Duodenal mucosa (tissue), 2 donors: ENCODE results near the gene MCM3.

ENCODE experiments used
- H3K27ac ChIP-seq: one replicate; pipeline ENCODE4 v1.7.0; 2013; ENCODE audit warnings: low read depth, low read length
- H3K27me3 ChIP-seq, 2 donors: one replicate each; pipeline ENCODE4 v1.7.0; 2013; ENCODE audit warnings: low read length in 2 of 2, control low read depth in 1 of 2; ENCODE audit not compliant: insufficient read depth in 2 of 2, control insufficient read depth in 1 of 2
- H3K36me3 ChIP-seq, 2 donors: one replicate each; pipeline ENCODE4 v1.7.0; 2013; ENCODE audit warnings: low read length in 2 of 2, control low read depth in 1 of 2; ENCODE audit not compliant: insufficient read depth in 2 of 2, control insufficient read depth in 1 of 2
- H3K4me1 ChIP-seq, 2 donors: one replicate each; pipeline ENCODE4 v1.7.0; 2013; ENCODE audit warnings: low read length in 2 of 2, control low read depth in 1 of 2; ENCODE audit not compliant: insufficient read depth in 2 of 2, control insufficient read depth in 1 of 2
- H3K4me3 ChIP-seq, 2 donors: one replicate each; pipeline ENCODE4 v1.7.0; 2013; ENCODE audit warnings: low read length in 2 of 2, low read depth in 1 of 2
- H3K9ac ChIP-seq, 2 donors: one replicate each; pipeline ENCODE4 v1.7.0; 2013; ENCODE audit warnings: low read length in 2 of 2, low read depth in 1 of 2
- H3K9me3 ChIP-seq, 2 donors: one replicate each; pipeline ENCODE4 v1.7.0; 2013; ENCODE audit warnings: low read length in 2 of 2, control low read depth in 1 of 2; ENCODE audit not compliant: control insufficient read depth in 1 of 2

Gene MCM3

DNA sequence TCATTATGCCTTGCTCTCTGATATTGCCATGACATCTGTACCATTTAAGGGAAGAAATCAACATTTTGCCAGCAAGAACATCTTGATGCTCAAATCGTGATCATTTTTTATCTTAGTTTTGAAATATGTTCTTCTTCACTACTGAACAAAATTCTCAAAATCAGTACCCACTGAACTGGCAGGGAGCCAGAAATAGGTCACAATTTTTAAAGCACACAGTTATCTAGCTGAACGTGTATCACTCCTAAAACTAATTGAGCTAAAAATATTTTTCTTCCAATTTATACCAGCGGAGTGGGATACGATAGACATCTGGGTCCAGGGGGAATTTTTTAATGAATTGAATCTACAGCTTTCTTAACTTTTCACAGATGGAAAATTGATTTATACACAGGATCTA, 51.5 kb downstream of the MCM3 start:
- H3K9me3 ChIP-seq, result no peaks in the 10 kb centered on the region

DNA sequence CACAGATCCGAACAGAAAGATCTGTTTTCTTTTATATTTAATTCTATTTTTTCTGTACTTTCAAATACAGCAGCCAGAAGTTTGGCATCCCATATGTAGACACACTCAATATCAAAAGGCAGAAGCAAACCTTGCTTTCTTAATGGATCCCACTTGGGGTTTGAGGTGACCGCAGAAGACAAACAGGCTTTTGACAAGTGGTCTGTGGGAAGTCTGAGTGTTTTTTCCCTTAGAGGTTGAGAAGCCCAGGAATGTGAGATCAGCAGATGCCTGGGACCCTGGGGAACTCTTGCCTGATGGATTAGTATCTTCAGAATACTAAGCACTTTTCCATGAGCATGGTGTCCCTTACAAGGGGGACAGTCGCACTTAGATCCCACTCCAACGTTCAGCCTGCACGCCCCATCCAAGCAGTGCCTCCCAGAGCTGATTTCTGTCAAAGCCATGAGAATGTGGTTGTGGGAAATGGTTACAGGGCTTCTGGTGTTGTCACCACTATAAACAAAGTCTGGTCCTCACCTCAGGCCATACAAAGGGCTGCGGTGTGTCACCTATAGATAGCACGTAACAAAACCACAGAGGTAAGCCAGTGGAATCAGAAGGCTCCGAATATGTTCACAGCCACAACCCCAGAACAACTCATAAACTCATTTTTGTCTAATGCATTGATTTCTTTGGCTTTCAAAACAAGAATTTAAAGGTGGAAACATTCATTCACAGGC, 53.0 kb downstream of the MCM3 start:
- H3K9me3 ChIP-seq, result no peaks in the 10 kb centered on the region
- no peak overlapping the region for H3K4me3 ChIP-seq

More for the DNA sequence above, 51.5 kb downstream of the MCM3 start:
- H3K27ac ChIP-seq, result no peak overlapping the region
- peaks cover 0 to 2% of the 10 kb centered on the region in 2 donors for H3K27me3 ChIP-seq
- no peak overlapping the region for H3K4me3 ChIP-seq
- H3K36me3 ChIP-seq, result no peaks in the 10 kb centered on the region
- no peaks in the 10 kb centered on the region for H3K4me1 ChIP-seq
- no peak overlapping the region for H3K9ac ChIP-seq

DNA sequence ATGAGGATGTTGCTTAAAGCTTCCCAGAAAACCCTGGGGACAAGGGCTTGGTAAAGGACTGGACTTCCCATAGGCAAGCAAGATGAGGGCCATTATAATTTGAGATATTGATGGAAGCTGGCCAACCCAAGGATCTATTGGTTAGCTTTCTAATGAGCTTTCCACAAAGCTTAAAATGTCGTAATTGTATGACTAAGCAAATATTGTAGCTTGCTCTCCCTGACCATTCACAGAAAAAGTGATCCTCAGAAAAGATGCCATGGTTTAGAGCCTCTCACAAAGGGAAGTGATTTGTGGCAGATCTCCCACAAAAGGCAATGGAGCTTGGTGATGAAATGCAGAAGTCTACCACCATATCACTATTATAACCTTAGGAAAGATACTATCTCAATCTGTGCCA, 53.9 kb downstream of the MCM3 start:
- Histone ChIP-seq H3K4me1 (no peaks in the 10 kb centered on the region), H3K9ac (no peak overlapping the region), H3K27ac (no peak overlapping the region), H3K27me3 (peaks cover 0 to 2% of the 10 kb centered on the region in 2 donors), H3K4me3 (no peak overlapping the region), H3K36me3 (no peaks in the 10 kb centered on the region), H3K9me3 (no peaks in the 10 kb centered on the region)

More for the DNA sequence above, 53.0 kb downstream of the MCM3 start:
- H3K27ac ChIP-seq, result no peak overlapping the region
- no peaks in the 10 kb centered on the region for H3K36me3 ChIP-seq
- H3K4me1 ChIP-seq, result no peaks in the 10 kb centered on the region
- no peak overlapping the region for H3K9ac ChIP-seq
- H3K27me3 ChIP-seq, result peaks cover 0 to 2% of the 10 kb centered on the region in 2 donors

DNA sequence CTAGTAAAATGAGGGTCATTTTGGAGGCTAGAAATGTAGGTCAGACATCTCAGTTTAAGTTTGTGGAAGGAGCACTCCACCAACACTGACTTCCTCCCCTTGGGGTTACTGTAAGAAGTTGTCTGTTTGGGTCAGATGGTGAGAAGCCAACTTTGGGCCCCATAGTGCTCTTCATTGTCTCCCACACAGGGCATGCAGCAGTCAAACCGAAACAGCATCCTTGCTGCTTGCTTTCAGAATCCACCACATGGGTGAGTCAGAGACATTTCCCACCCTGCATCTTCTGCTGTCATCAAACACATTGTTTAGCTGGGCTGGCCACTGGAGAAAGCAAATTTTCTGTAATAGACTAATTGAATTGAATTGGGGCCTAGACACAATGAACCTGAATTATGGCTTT, 57.0 kb downstream of the MCM3 start:
- no peaks in the 10 kb centered on the region for H3K4me1 ChIP-seq
- H3K27ac ChIP-seq, result no peak overlapping the region
- no peak overlapping the region for H3K9ac ChIP-seq
- no peaks in the 10 kb centered on the region for H3K36me3 ChIP-seq
- peaks cover 0 to 4% of the 10 kb centered on the region in 2 donors for H3K27me3 ChIP-seq
- H3K4me3 ChIP-seq, result no peak overlapping the region
- H3K9me3 ChIP-seq, result no peaks in the 10 kb centered on the region

DNA sequence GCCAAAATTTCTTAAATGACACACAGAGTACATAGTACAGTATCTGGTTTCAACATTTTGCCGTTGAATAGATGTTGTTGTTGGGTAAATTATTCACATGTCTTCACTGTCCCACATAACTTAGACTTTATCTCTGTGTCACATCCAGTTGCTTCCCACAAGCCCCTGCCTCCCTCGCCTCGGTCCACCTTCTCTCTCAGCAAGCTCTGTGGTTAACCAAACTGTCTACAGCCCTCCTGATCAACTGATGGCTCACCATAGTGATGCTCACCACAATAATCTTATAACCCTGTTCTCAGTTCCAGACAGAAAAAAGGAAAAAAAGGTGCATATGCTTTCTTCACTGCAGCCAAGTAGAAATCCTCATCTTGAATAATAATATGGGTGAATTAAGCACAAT, 63.2 kb downstream of the MCM3 start:
- Histone ChIP-seq H3K27ac (no peak overlapping the region), H3K4me1 (no peaks in the 10 kb centered on the region), H3K9ac (no peak overlapping the region), H3K9me3 (no peaks in the 10 kb centered on the region), H3K36me3 (no peaks in the 10 kb centered on the region), H3K4me3 (no peak overlapping the region), H3K27me3 (peaks cover 0 to 4% of the 10 kb centered on the region in 2 donors)

DNA sequence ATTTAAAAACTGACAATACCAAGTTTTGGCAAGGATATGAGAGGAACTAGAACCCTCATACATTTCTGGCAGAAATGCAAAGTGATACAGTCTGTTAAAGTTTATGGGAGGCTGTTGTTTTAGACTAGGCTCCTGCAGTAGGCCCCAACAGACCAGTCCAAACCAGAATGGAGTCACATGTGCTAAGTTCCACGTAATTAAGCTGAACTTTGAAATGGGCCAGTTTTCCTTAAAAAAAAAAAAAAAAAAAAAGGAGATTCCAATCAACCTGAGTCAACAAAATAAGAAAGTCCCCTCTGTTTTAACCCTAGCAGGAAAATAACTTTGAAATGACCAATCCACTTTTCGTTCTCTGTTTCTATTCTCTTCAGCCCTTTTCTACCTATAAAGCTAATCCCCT, 66.8 kb downstream of the MCM3 start:
- Histone ChIP-seq H3K9me3 (no peaks in the 10 kb centered on the region), H3K9ac (no peak overlapping the region), H3K4me3 (no peak overlapping the region), H3K27ac (no peak overlapping the region), H3K36me3 (no peaks in the 10 kb centered on the region), H3K4me1 (no peaks in the 10 kb centered on the region), H3K27me3 (no peaks in the 10 kb centered on the region)

DNA sequence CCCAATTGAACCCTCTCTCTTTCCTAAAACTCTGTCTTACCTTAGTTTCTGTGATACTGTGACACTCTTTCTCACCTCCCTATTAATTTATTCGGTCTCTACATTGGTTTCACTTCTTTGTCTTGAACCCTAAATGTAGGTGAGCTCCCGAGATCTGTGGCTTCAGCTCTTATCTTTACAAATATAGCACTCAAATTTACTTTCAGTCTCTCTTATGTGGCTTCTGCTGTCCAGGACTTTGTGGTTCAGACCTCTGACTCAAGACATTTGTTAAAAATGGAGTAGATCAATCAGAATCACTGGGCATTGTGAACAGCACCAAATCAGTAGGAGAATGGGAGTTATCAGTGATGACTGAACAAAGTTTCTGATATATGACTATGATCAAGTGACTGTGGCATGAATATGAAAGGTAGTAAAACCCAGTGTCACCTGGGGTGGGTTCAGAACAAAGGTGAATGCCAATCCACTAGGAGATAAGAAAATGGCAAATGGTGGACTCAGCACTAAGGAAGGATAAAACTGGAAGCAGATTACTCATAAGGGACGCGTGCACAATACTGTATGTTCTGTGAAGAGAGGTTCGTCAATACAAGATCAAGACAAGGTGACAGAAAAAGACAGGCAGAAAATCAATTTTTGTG, 67.5 kb downstream of the MCM3 start:
- no peak overlapping the region for H3K27ac ChIP-seq
- H3K9ac ChIP-seq, result no peak overlapping the region
- H3K27me3 ChIP-seq, result no peaks in the 10 kb centered on the region
- no peaks in the 10 kb centered on the region for H3K4me1 ChIP-seq
- no peaks in the 10 kb centered on the region for H3K36me3 ChIP-seq
- H3K4me3 ChIP-seq, result no peak overlapping the region
- H3K9me3 ChIP-seq, result no peaks in the 10 kb centered on the region

DNA sequence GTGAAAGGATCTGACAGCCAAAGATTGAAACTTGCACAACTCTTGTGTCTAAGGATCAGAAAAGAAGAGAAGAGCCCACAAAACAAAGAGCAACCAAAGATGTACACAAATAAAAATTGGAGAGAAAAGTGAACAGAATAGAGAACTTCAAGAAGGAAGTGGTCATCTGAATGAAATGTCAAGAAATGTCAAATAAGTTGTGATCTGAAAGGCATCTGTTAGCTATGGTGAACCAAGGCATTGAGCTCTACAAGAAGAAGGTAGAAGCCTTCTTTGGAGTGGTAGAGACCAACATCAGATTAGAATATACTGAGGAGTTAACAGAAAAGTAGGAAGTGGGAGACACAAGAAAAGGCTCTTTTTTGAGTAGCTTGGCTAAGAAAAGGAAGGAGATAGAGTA, 68.8 kb downstream of the MCM3 start:
- H3K27me3 ChIP-seq, result no peaks in the 10 kb centered on the region
- no peaks in the 10 kb centered on the region for H3K4me1 ChIP-seq
- no peaks in the 10 kb centered on the region for H3K36me3 ChIP-seq
- H3K9me3 ChIP-seq, result no peaks in the 10 kb centered on the region
- no peak overlapping the region for H3K27ac ChIP-seq
- H3K4me3 ChIP-seq, result no peak overlapping the region
- no peak overlapping the region for H3K9ac ChIP-seq
